ENCODE results near the gene SRRT. TPM values are rescaled to one million over a fixed set of nuclear protein-coding genes. Genes with fewer than 3 reads are reported as not detected.

SRRT gene
- total and polyA plus RNA-seq, 2 donors (not counting 1 experiment from before 2014, with no cell fraction given), result 198 to 209 TPM

DNA sequence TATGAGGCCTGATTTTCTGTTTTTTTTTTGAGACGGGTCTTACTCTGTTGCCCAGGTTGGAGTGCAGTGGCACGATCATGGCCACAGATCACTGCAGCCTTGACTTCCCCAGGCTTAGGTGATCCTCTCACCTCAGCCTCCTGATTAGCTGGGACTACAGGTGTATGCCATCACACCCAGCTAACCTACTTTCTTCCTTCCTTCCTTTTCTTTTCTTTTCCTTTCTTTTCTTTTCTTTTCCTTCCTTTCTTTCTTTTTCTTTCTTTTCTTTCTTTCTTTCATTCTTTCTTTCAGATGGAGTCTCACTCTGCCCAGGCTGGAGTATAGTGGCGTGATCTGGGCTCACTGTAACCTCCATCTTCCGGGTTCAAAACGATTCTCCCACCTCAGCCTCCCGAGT, 3.8 kb downstream of the SRRT start:
- H3K9me3 Mint-ChIP-seq (ENCODE audit: insufficient read depth), result no peaks in the 10 kb centered on the region
- Histone ChIP-seq H2AFZ (ENCODE audit: insufficient read depth, low read depth, low read length, poor library complexity, severe bottlenecking) (no peak overlapping the region), H3K36me3 (replicated peaks in 1 of 2; ENCODE audit: control extremely low read depth in 1 of 2, control insufficient read depth in 1 of 2, extremely low read depth in 1 of 2, insufficient read depth in 2 of 2, low read length in 1 of 2) (peaks cover 0 to 60% of the 10 kb centered on the region in 2 experiments), H3K9me3 (ENCODE audit: control extremely low read depth in 1 of 3, control insufficient read depth in 2 of 3, insufficient read depth in 1 of 3, low read length in 2 of 3) (no peaks in the 10 kb centered on the region), H4K20me1 (ENCODE audit: control insufficient read depth, insufficient read depth, low read length, poor library complexity, severe bottlenecking) (peaks cover 80% of the 10 kb centered on the region), H3K4me2 (replicated peaks; ENCODE audit: low read depth, low read length, poor library complexity, severe bottlenecking) (no peak overlapping the region), H3K79me2 (ENCODE audit: control insufficient read depth, insufficient read depth, low read length) (peaks cover 82% of the 10 kb centered on the region), H3K9ac (ENCODE audit: low read length) (no peak overlapping the region), H3K27ac (ENCODE audit: low read length in 2 of 2) (no peak overlapping the region), H3K27me3 (replicated peaks in 1 of 4; ENCODE audit: control extremely low read depth in 1 of 4, control insufficient read depth in 3 of 4, insufficient read depth in 4 of 4, low read length in 3 of 4) (no peaks in the 10 kb centered on the region), H3K4me1 (ENCODE audit: control insufficient read depth in 2 of 2, insufficient read depth in 2 of 2, low read length in 2 of 2) (peaks cover 22 to 32% of the 10 kb centered on the region in 2 donors), H3K4me3 (ENCODE audit: control extremely low read depth in 1 of 5, extremely low read depth in 1 of 5, insufficient read depth in 1 of 5, low read depth in 2 of 5, low read length in 4 of 5) (no peak overlapping the region)
- ChIA-PET CTCF (interaction anchor here (1.1 to 1.3 kb wide), 2 partner anchors 11 to 16 kb away, joined by 3 to 4 read pairs; partner anchors contain the start of gene UFSP1), POLR2A (interaction anchor here (0.7 kb wide), 1 partner anchor 24 kb away, joined by 3 read pairs; no protein-coding TSS in a partner anchor)
- ATAC-seq (ENCODE audit: low read depth) (no peak), DNase-seq (no peak)
- no peak overlapping the region for H3K27ac Mint-ChIP-seq
- intact Hi-C loops (cut with micrococcal nuclease), result no loop called here
- no peaks in the 10 kb centered on the region for H3K27me3 Mint-ChIP-seq
- H3K4me3 Mint-ChIP-seq, result no peak overlapping the region
- 94% methylated on average over 3 of the region's 6 CpGs for WGBS (ENCODE audit: insufficient coverage)
- peaks cover 44% of the 10 kb centered on the region for H3K4me1 Mint-ChIP-seq
- TF ChIP-seq EZH2 (IDR thresholded peaks at IDR 0.05; ENCODE audit: borderline replicate concordance, insufficient read depth, low read depth, low read length, poor library complexity, severe bottlenecking), result no peak
- TF ChIP-seq, protein P1, sequence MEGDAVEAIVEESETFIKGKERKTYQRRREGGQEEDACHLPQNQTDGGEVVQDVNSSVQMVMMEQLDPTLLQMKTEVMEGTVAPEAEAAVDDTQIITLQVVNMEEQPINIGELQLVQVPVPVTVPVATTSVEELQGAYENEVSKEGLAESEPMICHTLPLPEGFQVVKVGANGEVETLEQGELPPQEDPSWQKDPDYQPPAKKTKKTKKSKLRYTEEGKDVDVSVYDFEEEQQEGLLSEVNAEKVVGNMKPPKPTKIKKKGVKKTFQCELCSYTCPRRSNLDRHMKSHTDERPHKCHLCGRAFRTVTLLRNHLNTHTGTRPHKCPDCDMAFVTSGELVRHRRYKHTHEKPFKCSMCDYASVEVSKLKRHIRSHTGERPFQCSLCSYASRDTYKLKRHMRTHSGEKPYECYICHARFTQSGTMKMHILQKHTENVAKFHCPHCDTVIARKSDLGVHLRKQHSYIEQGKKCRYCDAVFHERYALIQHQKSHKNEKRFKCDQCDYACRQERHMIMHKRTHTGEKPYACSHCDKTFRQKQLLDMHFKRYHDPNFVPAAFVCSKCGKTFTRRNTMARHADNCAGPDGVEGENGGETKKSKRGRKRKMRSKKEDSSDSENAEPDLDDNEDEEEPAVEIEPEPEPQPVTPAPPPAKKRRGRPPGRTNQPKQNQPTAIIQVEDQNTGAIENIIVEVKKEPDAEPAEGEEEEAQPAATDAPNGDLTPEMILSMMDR (IDR thresholded peaks at IDR 0.05), result no peak

DNA sequence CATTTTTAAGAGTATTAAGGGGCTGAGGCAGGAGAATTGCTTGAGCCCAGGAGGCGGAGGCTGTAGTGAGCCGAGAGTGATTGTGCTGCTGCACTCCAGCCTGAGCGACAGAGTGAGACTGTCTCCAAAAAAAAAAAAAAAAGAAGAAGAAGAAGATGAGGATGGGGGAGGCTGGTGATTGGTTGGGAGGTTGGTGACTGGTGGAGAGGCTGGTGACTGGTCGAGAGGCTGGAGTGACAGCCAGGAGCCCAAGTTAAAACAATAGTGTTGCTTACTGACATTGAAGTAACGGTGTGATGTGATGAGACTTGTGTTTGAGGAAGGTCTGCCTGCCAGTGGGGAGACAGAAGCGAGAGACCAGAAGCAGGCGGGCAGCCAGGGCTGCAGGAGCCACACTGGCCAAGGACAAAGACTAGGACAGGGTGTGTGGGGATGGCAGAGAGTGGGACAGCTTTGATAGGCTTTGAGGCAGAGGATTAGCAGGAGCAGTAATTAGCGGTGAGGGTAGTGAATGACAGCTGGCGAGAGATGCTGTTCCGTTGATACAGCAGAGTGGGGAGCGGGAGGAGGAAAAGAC, 4.9 kb downstream of the SRRT start:
- Histone ChIP-seq H3K27ac (ENCODE audit: low read length in 2 of 2) (no peak overlapping the region), H3K4me3 (ENCODE audit: control extremely low read depth in 1 of 5, extremely low read depth in 1 of 5, insufficient read depth in 1 of 5, low read depth in 2 of 5, low read length in 4 of 5) (no peak overlapping the region), H3K9ac (ENCODE audit: low read length) (no peak overlapping the region), H3K4me2 (replicated peaks; ENCODE audit: low read depth, low read length, poor library complexity, severe bottlenecking) (no peak overlapping the region), H4K20me1 (ENCODE audit: control insufficient read depth, insufficient read depth, low read length, poor library complexity, severe bottlenecking) (peaks cover 87% of the 10 kb centered on the region), H3K9me3 (ENCODE audit: control extremely low read depth in 1 of 3, control insufficient read depth in 2 of 3, insufficient read depth in 1 of 3, low read length in 2 of 3) (no peaks in the 10 kb centered on the region), H3K27me3 (replicated peaks in 1 of 4; ENCODE audit: control extremely low read depth in 1 of 4, control insufficient read depth in 3 of 4, insufficient read depth in 4 of 4, low read length in 3 of 4) (no peaks in the 10 kb centered on the region), H3K79me2 (ENCODE audit: control insufficient read depth, insufficient read depth, low read length) (peaks cover 73% of the 10 kb centered on the region), H3K36me3 (replicated peaks in 1 of 2; ENCODE audit: control extremely low read depth in 1 of 2, control insufficient read depth in 1 of 2, extremely low read depth in 1 of 2, insufficient read depth in 2 of 2, low read length in 1 of 2) (peaks cover 0 to 71% of the 10 kb centered on the region in 2 experiments), H2AFZ (ENCODE audit: insufficient read depth, low read depth, low read length, poor library complexity, severe bottlenecking) (no peak overlapping the region), H3K4me1 (ENCODE audit: control insufficient read depth in 2 of 2, insufficient read depth in 2 of 2, low read length in 2 of 2) (peaks cover 16 to 22% of the 10 kb centered on the region in 2 donors)
- Mint-ChIP-seq H3K27me3 (no peaks in the 10 kb centered on the region), H3K4me3 (no peak overlapping the region), H3K27ac (no peak overlapping the region), H3K9me3 (ENCODE audit: insufficient read depth) (no peaks in the 10 kb centered on the region), H3K4me1 (peaks cover 39% of the 10 kb centered on the region)
- 87% methylated on average over 11 of the region's 11 CpGs for WGBS (ENCODE audit: insufficient coverage)
- ChIA-PET POLR2A (no interaction called here), CTCF (no interaction called here)
- no peak for TF ChIP-seq EZH2 (IDR thresholded peaks at IDR 0.05; ENCODE audit: borderline replicate concordance, insufficient read depth, low read depth, low read length, poor library complexity, severe bottlenecking)
- ATAC-seq (ENCODE audit: low read depth) (no peak), DNase-seq (no peak)
- intact Hi-C loops (cut with micrococcal nuclease), result no loop called here
